ENCODE data around the gene GLDC.
"Not testable (repeated sequence)": the region's sequence is repeated elsewhere in the genome, so short reads cannot be mapped to it uniquely, and the experiment has no call there.

GLDC gene

GRCh38 chr9:6660512-6660911 is 15.0 kb upstream of the GLDC start:
- DNase-seq = no peak

- DNase-seq = no peak
Measured at GRCh38 chr9:6658628-6659353, 13.3 kb upstream of the GLDC start.

- DNase-seq = no peak
Measured at GRCh38 chr9:6656614-6657300, 11.2 kb upstream of the GLDC start.

- DNase-seq = no peak
Measured at GRCh38 chr9:6655036-6655435, 9.5 kb upstream of the GLDC start.

- DNase-seq = no peak
Measured at GRCh38 chr9:6646293-6646636, 736 bp upstream of the GLDC start.

GRCh38 chr9:6645105-6645354 is 499 bp downstream of the GLDC start:
- DNase-seq = not testable (repeated sequence)

- DNase-seq = no peak
Measured at GRCh38 chr9:6644346-6645104, 1.0 kb downstream of the GLDC start.

GRCh38 chr9:6641961-6642360 is 3.6 kb downstream of the GLDC start:
- no peak for DNase-seq

GRCh38 chr9:6641561-6641960 is 4.0 kb downstream of the GLDC start:
- no peak for DNase-seq

GRCh38 chr9:6641056-6641455 is 4.5 kb downstream of the GLDC start:
- DNase-seq = no peak

- DNase-seq = no peak
Measured at GRCh38 chr9:6640268-6641051, 5.1 kb downstream of the GLDC start.

- no peak for DNase-seq
Measured at GRCh38 chr9:6639622-6640021, 5.9 kb downstream of the GLDC start.

GRCh38 chr9:6634444-6634843 is 11.1 kb downstream of the GLDC start:
- no peak for DNase-seq

GRCh38 chr9:6633378-6633777 is 12.2 kb downstream of the GLDC start:
- no peak for DNase-seq

- no peak for DNase-seq
Measured at GRCh38 chr9:6632516-6633183, 12.9 kb downstream of the GLDC start.

- no peak for DNase-seq
Measured at GRCh38 chr9:6631207-6631512, 14.4 kb downstream of the GLDC start.

GRCh38 chr9:6630502-6631206 is 14.9 kb downstream of the GLDC start:
- no peak for DNase-seq

- DNase-seq = no peak
Measured at GRCh38 chr9:6628704-6629103, 16.8 kb downstream of the GLDC start.

- DNase-seq = no peak
Measured at GRCh38 chr9:6625363-6625762, 20.2 kb downstream of the GLDC start.

- not testable (repeated sequence) for DNase-seq
Measured at GRCh38 chr9:6622784-6623183, 22.7 kb downstream of the GLDC start.

GRCh38 chr9:6620796-6621195 is 24.7 kb downstream of the GLDC start:
- DNase-seq = no peak

GRCh38 chr9:6620353-6620752 is 25.2 kb downstream of the GLDC start:
- DNase-seq = no peak

GRCh38 chr9:6619909-6620308 is 25.6 kb downstream of the GLDC start:
- DNase-seq = no peak

All from GDM1 (cell line).